ENCODE data around the gene USP44.
"Not testable (repeated sequence)": the region's sequence is repeated elsewhere in the genome, so short reads cannot be mapped to it uniquely, and the experiment has no call there.

Gene USP44

DNA sequence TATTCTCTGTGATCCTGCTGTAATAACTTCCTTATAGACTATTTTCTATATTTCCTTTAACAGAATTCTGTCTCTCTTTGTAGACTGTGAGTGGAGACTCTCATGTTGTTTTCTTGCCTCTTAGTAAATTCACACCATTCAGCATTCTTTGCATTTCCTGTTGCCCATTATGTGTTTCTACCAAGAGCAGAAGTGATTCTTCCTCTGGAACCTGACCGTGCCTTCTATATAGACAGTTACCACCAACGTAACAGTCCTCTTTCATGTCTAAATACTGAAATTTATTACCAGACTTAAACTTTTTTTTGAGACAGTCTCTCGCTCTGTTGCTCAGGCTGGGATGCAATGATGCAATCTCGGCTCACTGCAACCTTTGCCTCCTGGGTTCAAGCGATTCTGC lies 46.2 kb downstream of the USP44 start:
- DNase-seq = no peak

DNA sequence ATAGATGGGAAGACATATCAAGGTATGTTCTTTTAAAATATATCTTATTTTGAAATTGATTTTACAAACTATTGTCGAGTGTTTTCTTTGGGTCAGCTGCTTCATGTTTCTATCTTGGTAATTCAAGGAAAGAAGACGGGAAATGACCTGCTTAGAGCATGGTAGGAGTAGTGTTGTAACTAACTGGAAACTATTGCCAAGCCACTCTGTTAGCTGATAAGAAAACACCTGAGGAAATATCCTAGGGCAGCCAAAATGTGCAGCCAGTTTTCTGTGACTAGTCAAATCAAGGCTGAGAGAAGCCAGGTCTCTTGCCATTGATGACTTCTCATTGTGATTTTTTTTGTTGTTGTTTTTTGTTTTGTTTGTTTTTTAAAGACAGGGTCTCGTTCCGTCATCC lies 47.1 kb downstream of the USP44 start:
- DNase-seq = no peak

DNA sequence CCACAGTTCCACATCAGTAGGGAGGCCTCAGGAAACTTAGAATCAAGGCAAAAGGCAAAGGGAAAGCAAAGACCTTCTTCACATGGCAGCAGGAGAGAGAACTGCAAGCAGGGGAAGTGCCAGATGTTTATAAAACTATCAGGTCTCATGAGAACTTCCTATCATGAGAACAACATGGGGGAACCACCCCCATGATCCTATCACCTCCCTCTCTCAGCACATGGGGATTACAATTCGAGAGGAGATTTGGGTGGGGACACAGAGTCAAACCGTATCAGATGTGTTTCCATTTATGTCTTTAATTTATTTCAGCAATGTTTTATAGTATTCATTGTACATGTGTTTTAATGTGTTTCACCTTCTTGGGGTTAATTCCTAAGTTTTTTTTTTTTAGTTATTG lies 51.5 kb downstream of the USP44 start:
- no peak for DNase-seq

DNA sequence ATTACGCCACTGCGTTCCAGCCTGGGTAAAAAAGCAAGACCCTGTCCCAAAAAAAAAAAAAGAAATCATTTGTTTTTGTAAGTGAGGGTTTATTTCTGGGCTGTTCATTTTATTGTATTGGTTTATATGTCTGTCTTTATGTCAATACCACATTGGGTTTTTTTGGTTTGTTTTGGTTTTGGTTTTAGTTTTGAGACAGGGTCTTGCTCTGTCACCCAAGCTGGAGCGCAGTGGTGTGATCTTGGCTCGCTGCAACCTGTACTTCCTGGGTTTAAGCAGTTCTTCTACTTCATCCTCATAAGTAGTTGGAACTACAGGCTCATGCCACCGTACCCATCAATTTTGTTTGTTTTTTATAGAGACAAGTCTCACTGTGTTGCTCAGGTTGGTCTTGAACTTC lies 52.3 kb downstream of the USP44 start:
- DNase-seq = no peak

DNA sequence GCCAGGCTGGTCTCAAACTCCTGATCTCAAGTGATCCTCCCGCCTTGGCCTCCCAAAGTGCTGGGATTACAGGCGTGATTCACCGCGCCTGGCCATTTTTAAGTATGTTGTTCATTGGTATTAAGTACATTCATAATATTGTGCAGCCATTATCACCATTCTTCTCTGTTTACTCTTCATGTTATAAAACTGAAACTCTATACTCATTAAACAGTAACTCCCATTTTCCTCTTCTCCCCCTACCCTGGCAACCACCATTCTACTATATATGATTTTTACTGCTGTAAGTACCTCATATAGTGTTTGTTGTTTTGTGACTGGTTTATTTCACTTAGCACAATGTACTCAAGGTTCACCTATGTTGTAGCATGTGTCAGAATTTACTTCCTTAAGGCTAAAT lies 54.2 kb downstream of the USP44 start:
- no peak for DNase-seq

DNA sequence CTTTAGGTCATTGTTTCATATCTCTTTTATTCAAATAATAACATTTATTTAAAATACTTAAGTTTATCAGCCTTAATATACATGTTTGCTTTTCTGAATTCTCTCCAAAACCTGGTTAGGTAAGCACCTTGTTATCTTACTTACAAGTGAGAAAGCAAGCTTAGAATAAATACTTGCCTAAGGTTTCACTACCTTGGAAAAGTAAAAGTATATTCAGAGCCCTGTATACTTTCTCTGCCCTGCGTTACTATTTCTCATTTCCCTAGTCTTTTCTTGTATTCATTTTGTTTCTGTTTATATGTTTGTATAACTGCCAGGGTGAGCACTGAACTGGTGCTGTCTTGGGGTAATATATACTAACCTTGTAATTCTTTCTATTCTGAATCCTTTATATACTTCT lies 55.8 kb downstream of the USP44 start:
- no peak for DNase-seq

DNA sequence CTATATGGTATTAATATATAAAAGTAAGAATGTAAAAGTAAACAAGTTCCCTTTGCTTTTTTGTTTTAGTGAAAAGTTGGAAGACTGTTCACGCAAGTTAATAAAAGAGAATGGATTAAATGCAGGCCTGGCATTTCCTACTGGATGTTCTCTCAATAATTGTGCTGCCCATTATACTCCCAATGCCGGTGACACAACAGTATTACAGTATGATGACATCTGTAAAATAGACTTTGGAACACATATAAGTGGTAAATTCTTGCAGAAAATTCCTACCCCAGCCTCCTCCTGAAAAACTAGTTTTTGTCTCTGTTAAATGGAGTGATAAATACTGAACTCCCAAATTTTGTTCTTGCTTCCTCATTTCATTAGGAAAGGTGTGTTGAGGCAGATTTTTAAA lies 56.4 kb downstream of the USP44 start:
- DNase-seq = no peak

DNA sequence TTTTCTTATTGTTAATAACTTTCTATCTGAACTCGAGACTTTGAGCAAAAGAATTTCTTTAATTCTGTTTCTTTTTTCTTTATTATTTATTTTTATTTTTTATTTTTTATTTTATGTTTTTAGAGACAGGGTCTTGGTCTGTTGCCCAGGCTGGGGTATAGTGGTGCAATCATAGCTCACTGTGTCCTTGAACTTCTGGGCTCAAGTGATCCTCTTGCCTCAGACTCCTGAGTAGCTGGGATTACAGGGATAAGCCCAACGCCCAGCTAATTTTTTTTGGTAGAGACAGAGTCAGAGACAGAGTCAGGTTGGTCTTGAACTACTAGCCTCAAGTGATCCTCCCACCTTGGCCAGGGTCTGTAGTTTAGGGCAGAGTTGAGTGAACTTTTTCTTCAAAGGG lies 58.8 kb downstream of the USP44 start:
- no peak for DNase-seq

DNA sequence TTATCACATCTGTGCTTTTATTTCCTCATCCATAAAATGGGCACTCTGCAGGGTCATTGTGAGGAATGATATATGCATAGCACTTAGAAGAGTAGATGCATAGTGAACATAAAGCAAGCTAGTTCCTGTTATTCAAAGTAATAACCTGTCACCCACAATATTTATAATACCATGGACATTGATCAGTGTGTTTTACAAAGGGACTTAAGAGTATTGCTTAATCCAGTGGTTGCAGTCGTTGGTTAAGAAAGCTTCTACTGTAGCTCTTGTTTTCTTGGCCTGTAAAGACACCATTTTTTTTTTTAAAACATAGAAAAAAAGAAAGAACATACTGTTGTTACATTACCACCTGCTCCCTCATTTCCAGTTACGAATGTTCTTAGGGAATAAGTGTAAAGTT lies 64.3 kb downstream of the USP44 start:
- DNase-seq = no peak

DNA sequence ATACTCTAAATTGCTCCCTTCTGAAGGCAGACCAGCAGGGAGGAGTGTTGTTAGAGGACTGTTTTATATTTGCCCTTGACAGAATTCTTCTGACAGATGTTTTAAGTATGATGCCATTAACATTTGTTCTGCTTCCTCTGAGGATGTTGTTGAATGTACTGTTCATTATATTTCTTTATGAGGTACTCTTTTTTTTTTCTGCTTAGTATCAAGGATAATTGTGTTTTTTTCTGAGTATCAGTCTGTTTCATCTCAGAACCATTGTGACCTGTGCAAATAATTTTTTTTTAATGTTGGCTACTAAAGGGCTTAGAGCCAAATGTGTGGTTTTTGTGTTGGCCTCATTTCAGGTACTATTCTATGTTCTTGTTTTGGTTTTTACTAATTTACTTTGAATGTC lies 66.8 kb downstream of the USP44 start:
- DNase-seq = no peak

DNA sequence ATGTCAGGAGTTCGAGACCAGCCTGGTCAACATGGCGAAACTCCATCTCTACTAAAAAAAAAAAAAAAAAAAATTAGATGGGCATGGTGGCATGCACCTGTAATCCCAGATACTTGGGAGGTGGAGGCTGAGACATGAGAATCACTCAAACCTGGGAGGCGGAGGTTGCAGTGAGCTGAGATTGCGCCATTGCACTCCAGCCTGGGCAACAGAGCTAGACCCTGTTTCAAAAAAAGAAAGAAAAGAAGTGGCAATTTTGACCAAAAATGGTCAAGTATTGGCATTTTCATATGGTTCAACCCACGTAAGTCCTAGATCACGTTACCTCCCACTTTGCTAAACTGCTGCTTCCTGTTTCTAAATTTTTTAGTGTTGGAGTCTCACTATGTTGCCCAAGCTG lies 68.7 kb downstream of the USP44 start:
- DNase-seq = not testable (repeated sequence)

DNA sequence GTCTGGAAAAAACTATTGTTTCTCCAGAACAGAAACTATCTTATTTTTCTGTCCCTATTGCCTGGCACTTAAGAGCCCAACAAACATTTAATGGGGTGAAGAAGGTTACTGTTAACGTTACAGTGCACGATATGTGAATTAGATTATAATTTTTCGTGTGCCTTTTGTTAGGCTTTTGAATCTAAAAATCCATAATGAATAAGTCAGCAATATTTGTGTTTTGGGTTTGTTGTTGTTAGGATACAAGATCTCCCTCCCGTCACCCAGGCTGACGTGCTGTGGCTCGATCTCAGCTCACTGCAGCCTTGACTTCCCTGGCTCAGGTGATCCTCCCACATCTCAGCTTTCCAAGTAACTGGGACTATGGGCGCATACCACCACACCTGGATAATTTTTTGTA lies 69.4 kb downstream of the USP44 start:
- no peak for DNase-seq

DNA sequence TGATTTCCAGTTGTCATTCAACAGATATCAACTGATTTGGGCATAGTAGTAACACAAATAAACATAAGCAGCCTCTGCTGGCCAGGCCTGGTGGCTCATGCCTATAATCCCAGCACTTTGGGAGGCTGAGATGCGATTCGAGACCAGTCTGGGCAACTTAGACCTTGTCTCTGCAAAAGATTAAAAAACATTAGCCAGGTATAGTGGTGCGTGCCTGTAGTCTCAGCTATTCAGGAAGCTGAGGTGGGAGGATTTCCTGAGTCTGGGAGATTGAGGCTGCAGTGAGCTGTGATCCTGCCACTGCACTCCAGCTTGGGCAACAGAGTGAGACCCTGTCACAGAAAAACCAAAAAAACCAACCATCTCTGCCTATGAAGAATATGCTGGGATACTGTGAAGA lies 70.2 kb downstream of the USP44 start:
- no peak for DNase-seq

DNA sequence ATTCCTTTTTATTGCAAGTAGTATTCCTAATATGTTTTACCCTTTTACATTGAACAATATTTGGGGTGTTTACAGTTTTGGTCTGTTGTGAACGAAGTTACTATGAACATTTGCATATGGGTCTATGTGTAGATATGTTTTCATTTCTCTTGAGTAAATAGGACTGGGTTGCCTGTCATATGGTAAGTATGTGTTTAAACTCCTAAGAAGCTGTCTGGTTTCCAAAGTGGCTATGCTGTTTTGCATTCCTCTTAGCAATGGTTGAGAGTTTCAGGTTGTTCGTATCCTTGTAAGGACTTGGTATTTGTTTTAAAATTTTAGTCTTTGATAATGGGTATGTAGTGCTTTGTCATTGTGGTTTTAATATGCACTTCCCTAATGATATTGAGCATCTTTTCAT lies 71.0 kb downstream of the USP44 start:
- no peak for DNase-seq

DNA sequence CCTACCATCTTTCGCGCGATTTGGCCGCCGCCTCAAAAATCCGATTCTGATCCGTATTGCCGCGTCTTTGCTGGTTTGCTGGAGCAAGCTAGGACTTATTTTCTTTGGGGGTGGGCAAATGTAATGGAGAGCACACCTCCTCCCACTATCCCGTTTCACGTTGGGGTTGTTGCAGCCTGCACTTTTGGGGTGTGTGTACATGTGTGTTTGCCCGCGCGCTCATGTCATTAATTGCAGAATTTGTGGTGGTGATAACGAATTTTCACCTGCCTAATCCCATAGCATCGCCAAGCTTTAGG lies 76.7 kb downstream of the USP44 start:
- no peak for DNase-seq

DNA sequence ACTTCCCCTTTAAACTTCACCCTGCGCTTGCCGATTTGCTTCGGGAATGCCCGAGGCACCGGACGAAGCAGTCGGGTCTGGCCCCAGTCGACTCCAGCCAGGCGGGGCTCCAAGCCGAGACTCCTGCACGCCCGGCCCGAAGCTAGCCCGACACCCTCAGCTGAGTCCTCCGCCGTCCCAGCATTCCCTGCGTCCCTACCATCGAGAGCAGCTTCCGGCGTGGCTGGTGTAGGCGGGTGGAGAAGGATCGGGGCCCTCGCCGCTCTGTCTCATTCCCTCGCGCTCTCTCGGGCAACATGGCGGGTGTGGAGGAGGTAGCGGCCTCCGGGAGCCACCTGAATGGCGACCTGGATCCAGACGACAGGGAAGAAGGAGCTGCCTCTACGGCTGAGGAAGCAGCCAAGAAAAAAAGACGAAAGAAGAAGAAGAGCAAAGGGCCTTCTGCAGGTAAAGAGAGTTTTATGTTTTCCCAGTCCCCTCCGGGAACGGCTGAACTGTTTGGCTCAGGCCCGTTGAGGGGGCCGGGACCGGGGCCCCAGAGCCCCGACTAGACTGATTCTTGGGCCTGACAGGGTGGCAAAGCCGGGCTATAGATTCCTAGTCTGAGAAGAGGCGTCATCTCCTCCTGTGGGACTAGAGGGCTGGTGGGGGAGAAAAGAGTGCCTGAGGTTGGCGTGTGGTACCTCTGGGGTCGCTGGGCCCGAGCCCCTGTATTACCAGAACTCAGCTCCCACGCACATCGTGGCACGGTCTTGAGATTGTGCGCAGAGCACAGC lies 77.2 kb downstream of the USP44 start, which contains the start of gene METAP2:
METAP2 (plus strand) TSS at position 269 of the 776 bp plus-strand sequence; CDS start at position 297, 28 bp downstream.
- peak; percentile 98 for DNase-seq

DNA sequence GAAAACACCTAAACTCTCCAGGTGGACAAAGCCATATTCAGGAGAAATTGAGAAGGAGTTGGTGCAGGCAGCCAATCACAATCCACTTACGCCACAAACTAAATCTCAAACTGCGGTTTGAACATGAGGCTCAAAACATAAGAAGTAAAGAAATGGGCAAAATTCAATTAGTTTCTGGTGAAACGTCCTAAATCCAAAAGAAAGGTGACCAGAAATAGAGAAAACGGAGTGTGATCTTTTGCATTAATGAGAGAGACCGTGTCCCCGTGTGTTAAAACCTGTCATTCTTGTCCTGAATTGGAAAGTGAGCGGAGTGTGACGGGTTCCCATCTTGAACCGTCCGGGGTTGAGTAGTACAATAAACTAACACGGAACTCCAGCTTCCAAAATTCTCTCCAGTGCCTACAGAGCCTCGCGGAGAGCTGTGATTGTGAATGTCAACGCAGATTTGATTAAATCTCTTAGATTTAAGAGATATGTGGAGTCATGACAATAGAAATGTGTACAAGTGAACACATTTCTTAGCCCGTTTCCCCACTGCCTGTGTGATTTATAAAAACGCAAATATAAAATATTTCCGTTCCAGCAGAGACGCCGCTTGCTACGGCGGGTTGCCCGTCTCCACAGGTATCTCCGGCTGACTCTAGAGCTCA lies 77.9 kb downstream of the USP44 start:
- peak; percentile 45 for DNase-seq

DNA sequence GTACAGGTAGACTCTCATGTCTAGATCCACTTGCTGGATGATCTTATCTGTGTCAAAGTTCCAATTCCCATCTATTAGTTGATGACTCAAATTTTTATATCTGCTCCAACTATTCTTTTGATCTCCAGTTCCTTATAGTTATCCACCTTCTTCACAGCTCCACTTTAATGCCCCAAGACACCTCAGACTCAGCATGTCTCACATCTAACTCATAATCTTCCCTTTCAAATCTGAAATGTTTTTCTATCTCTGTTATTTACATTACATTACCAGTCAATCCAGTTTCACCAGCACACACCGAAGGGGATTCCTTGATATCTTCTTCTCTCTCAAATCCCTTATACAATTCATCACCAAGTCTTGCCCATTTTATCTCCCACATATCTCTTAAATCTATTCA lies 81.0 kb downstream of the USP44 start:
- DNase-seq = no peak
